GOT3 (cell line): ENCODE results near the gene RELCH.

Experiments used
- DNase-seq: peaks from one replicate; lab custom pipeline; 2025; ENCODE audit warnings: mixed read lengths; lab: John Stamatoyannopoulos, UW

RELCH gene

DNA sequence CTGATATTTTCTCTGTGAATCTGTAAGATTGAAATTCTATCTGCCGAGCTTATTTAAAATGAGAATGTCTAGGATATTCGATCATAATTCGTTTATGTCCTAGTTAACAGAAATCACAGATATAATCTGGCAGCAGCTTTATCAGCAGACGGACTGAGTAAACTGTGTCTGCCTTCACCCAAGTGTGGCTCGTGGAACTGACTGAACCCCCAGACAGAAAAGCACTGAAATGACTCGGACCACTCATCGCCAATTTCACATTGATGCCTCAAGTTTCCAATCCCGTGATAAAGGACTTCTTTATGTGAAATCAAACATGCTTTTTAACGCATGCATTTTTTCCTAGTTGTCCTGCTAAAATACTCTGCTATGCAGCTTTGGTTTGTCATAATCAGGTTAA is 153.9 kb downstream of the RELCH start:
- DNase-seq: no peak

- no peak for DNase-seq
Measured at GRCh38 chr18:62341473-62341872, 154.4 kb downstream of the RELCH start.

- DNase-seq: no peak
Measured at GRCh38 chr18:62342884-62343283, 155.8 kb downstream of the RELCH start.

GRCh38 chr18:62343316-62343715 is 156.3 kb downstream of the RELCH start:
- no peak for DNase-seq

- DNase-seq: no peak
Measured at GRCh38 chr18:62345909-62346308, 158.9 kb downstream of the RELCH start.

GRCh38 chr18:62346333-62347088 is 159.5 kb downstream of the RELCH start:
- DNase-seq: no peak

- no peak for DNase-seq
Measured at GRCh38 chr18:62347089-62347506, 160.0 kb downstream of the RELCH start.

DNA sequence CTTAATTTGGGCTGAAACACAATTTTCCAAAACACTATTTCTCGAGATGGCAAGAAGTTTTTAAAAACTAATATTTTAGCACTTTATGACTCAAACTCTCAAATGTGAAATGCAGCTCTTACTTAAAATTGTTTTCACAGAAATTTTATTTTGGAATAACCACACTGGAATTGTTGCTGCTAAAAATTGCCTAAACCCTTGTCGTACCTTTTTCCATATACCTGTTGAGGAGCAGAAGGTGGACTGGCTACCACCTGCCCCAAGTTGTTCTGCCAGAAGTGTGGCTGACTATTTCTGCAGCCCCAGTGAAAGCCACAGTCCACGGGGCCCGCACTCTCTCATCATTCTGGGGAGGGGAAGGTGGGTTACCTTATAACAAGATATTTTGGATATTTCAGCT is 161.4 kb downstream of the RELCH start:
- no peak for DNase-seq

- DNase-seq: no peak
Measured at GRCh38 chr18:62353170-62353569, 166.1 kb downstream of the RELCH start.

GRCh38 chr18:62354151-62354550 is 167.1 kb downstream of the RELCH start:
- no peak for DNase-seq

GRCh38 chr18:62357079-62357719 is 170.1 kb downstream of the RELCH start:
- no peak for DNase-seq
